Epithelial cell of esophagus (primary cell): ENCODE results near the gene ARHGEF28.

Experiments
- DNase-seq: peaks from one replicate; pipeline ENCODE4 v3.0.0; 2010; ENCODE audit warnings: low read depth
- H3K4me3 ChIP-seq: 2 replicates; pipeline ENCODE4 v1.5.1; 2011; ENCODE audit warnings: mild to moderate bottlenecking, low read length, control low read depth
- CTCF ChIP-seq: IDR thresholded peaks from 2 replicates; pipeline ENCODE4 v1.5.1; 2011; ENCODE audit warnings: low read depth, mild to moderate bottlenecking, low read length, control low read depth, inconsistent platforms; ENCODE audit not compliant: insufficient read depth; ENCODE audit errors: missing control alignments

ARHGEF28 gene

GRCh38 chr5:73799401-73799972, 173.5 kb downstream of the ARHGEF28 start:
- DNase-seq = peak; percentile 46
- TF ChIP-seq CTCF = no peak
- no peak overlapping the region for H3K4me3 ChIP-seq

GRCh38 chr5:73801686-73802085, 175.7 kb downstream of the ARHGEF28 start:
- DNase-seq = no peak
- TF ChIP-seq CTCF = no peak
- no peak overlapping the region for H3K4me3 ChIP-seq

- H3K4me3 ChIP-seq = no peak overlapping the region
- no peak for TF ChIP-seq CTCF
- DNase-seq = no peak
Observed at GRCh38 chr5:73805449-73805848, 179.5 kb downstream of the ARHGEF28 start.

- no peak overlapping the region for H3K4me3 ChIP-seq
- no peak for TF ChIP-seq CTCF
- DNase-seq = no peak
Observed at GRCh38 chr5:73808911-73809310, 182.9 kb downstream of the ARHGEF28 start.

- DNase-seq = no peak
- no peak for TF ChIP-seq CTCF
- no peak overlapping the region for H3K4me3 ChIP-seq
Observed at GRCh38 chr5:73810429-73810828, 184.4 kb downstream of the ARHGEF28 start.

GRCh38 chr5:73812457-73812856, 186.5 kb downstream of the ARHGEF28 start:
- no peak for TF ChIP-seq CTCF
- no peak for DNase-seq
- no peak overlapping the region for H3K4me3 ChIP-seq

GRCh38 chr5:73812962-73813588, 187.1 kb downstream of the ARHGEF28 start:
- TF ChIP-seq CTCF = no peak
- peak overlapping the region; percentile 53 for H3K4me3 ChIP-seq
- peak; percentile 74 for DNase-seq
